Endometrial microvascular endothelial cells (primary cell): ENCODE data around the gene B4GALT6. TPM values are rescaled to one million over a fixed set of nuclear protein-coding genes. Genes with fewer than 3 reads are reported as not detected.

Experiments used
- in situ Hi-C: cut with HindIII; loops from 2 replicates; pipeline ENCODE4 v1.10.0; 2017; ENCODE audit warnings: low sequenced_read_pairs, low pct_unique_long_range_greater_than_20kb; ENCODE audit errors: inconsistent ontology term
- total RNA-seq: library from RNA; depleted of rRNA; stranded (reverse); fragments of >200 nt; gene quantifications from one replicate; pipeline ENCODE4 v1.2.3, GENCODE V29; 2015; ENCODE audit errors: inconsistent ontology term

Gene B4GALT6
- total RNA-seq, 1 donor from 2014 or later = 3.3 TPM

- in situ Hi-C loops = no loop called here
Measured at GRCh38 chr18:31612124-31612523, 72.3 kb downstream of the B4GALT6 start.

GRCh38 chr18:31611511-31611910, 72.9 kb downstream of the B4GALT6 start:
- in situ Hi-C loops = no loop called here

GRCh38 chr18:31610286-31611205, 73.8 kb downstream of the B4GALT6 start:
- in situ Hi-C loops = no loop called here

- in situ Hi-C loops = no loop called here
Measured at GRCh38 chr18:31609886-31610285, 74.5 kb downstream of the B4GALT6 start.

GRCh38 chr18:31607384-31607783, 77.0 kb downstream of the B4GALT6 start:
- in situ Hi-C loops = no loop called here

- in situ Hi-C loops = no loop called here
Measured at GRCh38 chr18:31606265-31606664, 78.1 kb downstream of the B4GALT6 start.

- in situ Hi-C loops = no loop called here
Measured at GRCh38 chr18:31603315-31603714, 81.1 kb downstream of the B4GALT6 start.

GRCh38 chr18:31598021-31598805, 86.2 kb downstream of the B4GALT6 start:
- in situ Hi-C loops = no loop called here

- in situ Hi-C loops = no loop called here
Measured at GRCh38 chr18:31596081-31596872, 88.1 kb downstream of the B4GALT6 start.

- in situ Hi-C loops = no loop called here
Measured at GRCh38 chr18:31595121-31595771, 89.1 kb downstream of the B4GALT6 start.

- in situ Hi-C loops = no loop called here
Measured at GRCh38 chr18:31592506-31593157, 91.7 kb downstream of the B4GALT6 start.

- in situ Hi-C loops = no loop called here
Measured at GRCh38 chr18:31591628-31592027, 92.8 kb downstream of the B4GALT6 start, which contains the start of gene TTR. Gene TTR (plus strand): TSS chr18:31591877. CDS start chr18:31591903, 26 bp downstream.

GRCh38 chr18:31591113-31591512, 93.3 kb downstream of the B4GALT6 start:
- in situ Hi-C loops = no loop called here

- in situ Hi-C loops = no loop called here
Measured at GRCh38 chr18:31590570-31590969, 93.8 kb downstream of the B4GALT6 start.

- in situ Hi-C loops = no loop called here
Measured at GRCh38 chr18:31587529-31587928, 96.9 kb downstream of the B4GALT6 start.

- in situ Hi-C loops = no loop called here
Measured at GRCh38 chr18:31586616-31587015, 97.8 kb downstream of the B4GALT6 start.

- in situ Hi-C loops = no loop called here
Measured at GRCh38 chr18:31585991-31586390, 98.4 kb downstream of the B4GALT6 start.

- in situ Hi-C loops = no loop called here
Measured at GRCh38 chr18:31583185-31583854, 101.1 kb downstream of the B4GALT6 start.
